A172 (cell line): Measurements from ENCODE around the gene SYT15. TPM values are rescaled to one million over a fixed set of nuclear protein-coding genes. Genes with fewer than 3 reads are reported as not detected.

Experiments
- total RNA-seq: library from RNA; depleted of rRNA; stranded (reverse); fragments of >200 nt; shearing (Covaris generic); gene quantifications from 2 replicates; pipeline ENCODE4 v1.2.3, GENCODE V29; 2014; rRNA removed

SYT15 gene
- total RNA-seq, 1 experiment from 2014 or later, result not detected

Other genes starting within 250 kb of the SYT15 start
- 53.2 and 63.8 TPM in 2 replicates for gene ANXA8L1, start 203.4 kb upstream of the SYT15 start, total RNA-seq
- gene NPY4R, start 113.2 kb upstream of the SYT15 start, total RNA-seq, result 0.09 and 0.17 TPM in 2 replicates
- not detected in 2 replicates for gene GPRIN2, start 22.5 kb upstream of the SYT15 start, total RNA-seq